Activated CD8-positive, alpha-beta memory T cell treated with anti-CD3 and anti-CD28 coated beads, Interleukin-2, amount 50 U/mL, for 24 hours (primary cell): ENCODE results near the gene COMMD10.

Source experiments
- DNase-seq: peaks from one replicate; pipeline ENCODE4 v3.0.0-alpha.2; 2020; ENCODE audit errors: extremely low read depth

The COMMD10 gene

GRCh38 chr5:116216246-116216645 is 131.4 kb downstream of the COMMD10 start:
- DNase-seq: no peak

- DNase-seq: no peak
Observed at GRCh38 chr5:116225281-116225922, 140.6 kb downstream of the COMMD10 start.

- DNase-seq: no peak
Observed at GRCh38 chr5:116229131-116229689, 144.4 kb downstream of the COMMD10 start.

- DNase-seq: no peak
Observed at GRCh38 chr5:116231288-116231687, 146.5 kb downstream of the COMMD10 start.

GRCh38 chr5:116234681-116235080 is 149.9 kb downstream of the COMMD10 start:
- DNase-seq: no peak

GRCh38 chr5:116237917-116238500 is 153.2 kb downstream of the COMMD10 start:
- DNase-seq: no peak

GRCh38 chr5:116242343-116242742 is 157.5 kb downstream of the COMMD10 start:
- no peak for DNase-seq

GRCh38 chr5:116248432-116248831 is 163.6 kb downstream of the COMMD10 start:
- no peak for DNase-seq

GRCh38 chr5:116249648-116250047 is 164.8 kb downstream of the COMMD10 start:
- DNase-seq: no peak

- no peak for DNase-seq
Observed at GRCh38 chr5:116256717-116257116, 171.9 kb downstream of the COMMD10 start.

GRCh38 chr5:116265471-116265870 is 180.6 kb downstream of the COMMD10 start:
- DNase-seq: no peak

GRCh38 chr5:116271446-116272025 is 186.7 kb downstream of the COMMD10 start:
- no peak for DNase-seq

GRCh38 chr5:116272281-116272941 is 187.6 kb downstream of the COMMD10 start:
- DNase-seq: no peak

GRCh38 chr5:116273448-116274242 is 188.8 kb downstream of the COMMD10 start:
- no peak for DNase-seq

GRCh38 chr5:116274251-116274650 is 189.4 kb downstream of the COMMD10 start:
- no peak for DNase-seq

- no peak for DNase-seq
Observed at GRCh38 chr5:116275282-116275681, 190.5 kb downstream of the COMMD10 start.

- DNase-seq: no peak
Observed at GRCh38 chr5:116276952-116277351, 192.1 kb downstream of the COMMD10 start.

GRCh38 chr5:116280149-116280803 is 195.5 kb downstream of the COMMD10 start:
- no peak for DNase-seq

- DNase-seq: no peak
Observed at GRCh38 chr5:116281309-116281708, 196.5 kb downstream of the COMMD10 start.

GRCh38 chr5:116288524-116288923 is 203.7 kb downstream of the COMMD10 start:
- DNase-seq: no peak

- no peak for DNase-seq
Observed at GRCh38 chr5:116289276-116289675, 204.5 kb downstream of the COMMD10 start.
